Peyer's patch (tissue), 4 donors: ENCODE results near the gene LHX3.

ENCODE experiments used
- CTCF ChIP-seq, 6 experiments: fragments of 450-650 bp in 4 of 6; fragments of 200-600 bp in 2 of 6; sonication (generic) in 1 of 6; IDR thresholded peaks; one replicate each; pipeline ENCODE4 v1.5.1; 2017 to 2019; ENCODE audit warnings: antibody characterized with exemption in 6 of 6, mild to moderate bottlenecking in 3 of 6, moderate library complexity in 1 of 6
- POLR2A ChIP-seq, 2 donors: fragments of 450-650 bp; IDR thresholded peaks; one replicate each; pipeline ENCODE4 v1.5.1; 2017; ENCODE audit warnings: antibody characterized with exemption in 2 of 2, mild to moderate bottlenecking in 2 of 2, moderate library complexity in 2 of 2

- TF ChIP-seq POLR2A (IDR thresholded peaks at IDR 0.05) (no peak), CTCF (IDR thresholded peaks at IDR 0.05) (no peak)
Measured at GRCh38 chr9:136151214-136151804, 53.6 kb downstream of the LHX3 start.
